ENCODE measurements around the gene MDM4.
"Not testable (repeated sequence)": the region's sequence is repeated elsewhere in the genome, so short reads cannot be mapped to it uniquely, and the experiment has no call there.

The MDM4 gene

GRCh38 chr1:204486513-204487255, 29.5 kb upstream of the MDM4 start:
- DNase-seq; intact Hi-C loops (cut with DNase I): not testable (repeated sequence)

- intact Hi-C loops (cut with DNase I), result no loop called here
- no peak for DNase-seq
Measured at GRCh38 chr1:204487256-204487615, 29.0 kb upstream of the MDM4 start.

- no peak for DNase-seq
- intact Hi-C loops (cut with DNase I), result no loop called here
Measured at GRCh38 chr1:204491655-204492054, 24.6 kb upstream of the MDM4 start.

- intact Hi-C loops (cut with DNase I), result no loop called here
- peak in 25 of 42 donors; percentile 29 to 80 (median 60) for DNase-seq
Measured at GRCh38 chr1:204493145-204493983, 22.8 kb upstream of the MDM4 start.

- intact Hi-C loops (cut with DNase I), result no loop called here
- peak in 37 of 42 donors; percentile 41 to 83 (median 69) for DNase-seq
Measured at GRCh38 chr1:204493984-204494280, 22.3 kb upstream of the MDM4 start.

- peak; percentile 69 to 95 (median 87) for DNase-seq
- intact Hi-C loops (cut with DNase I), result no loop called here
Measured at GRCh38 chr1:204494281-204495077, 21.7 kb upstream of the MDM4 start, which contains the start of gene PIK3C2B. Gene PIK3C2B (minus strand): TSS chr1:204494805. CDS start chr1:204469802, 25,003 bp downstream.

- DNase-seq, result no peak
- intact Hi-C loops (cut with DNase I), result no loop called here
Measured at GRCh38 chr1:204495078-204495753, 21.0 kb upstream of the MDM4 start.

- DNase-seq, result no peak
- intact Hi-C loops (cut with DNase I), result no loop called here
Measured at GRCh38 chr1:204495777-204496176, 20.4 kb upstream of the MDM4 start.

GRCh38 chr1:204498981-204499380, 17.2 kb upstream of the MDM4 start:
- intact Hi-C loops (cut with DNase I), result no loop called here
- no peak for DNase-seq

GRCh38 chr1:204499511-204500468, 16.4 kb upstream of the MDM4 start:
- intact Hi-C loops (cut with DNase I), result loop anchor here (5.0 kb wide), 2 partner anchors 52 to 67 kb away; no protein-coding TSS in a partner anchor
- DNase-seq, result no peak

GRCh38 chr1:204502241-204502640, 14.0 kb upstream of the MDM4 start:
- DNase-seq, result no peak

GRCh38 chr1:204503122-204503912, 12.9 kb upstream of the MDM4 start:
- intact Hi-C loops (cut with DNase I), result loop anchor here (5.0 kb wide), 2 partner anchors 56 to 71 kb away; no protein-coding TSS in a partner anchor
- peak in 10 of 42 donors; percentile 40 to 78 (median 54) for DNase-seq

More at GRCh38 chr1:204502241-204502640, 14.0 kb upstream of the MDM4 start:
- intact Hi-C loops (cut with DNase I), result loop anchor here (5.0 kb wide), 2 partner anchors 55 to 70 kb away; no protein-coding TSS in a partner anchor

GRCh38 chr1:204503913-204504519, 12.2 kb upstream of the MDM4 start:
- intact Hi-C loops (cut with DNase I), result loop anchor here (5.0 kb wide), 2 partner anchors 57 to 72 kb away; no protein-coding TSS in a partner anchor

GRCh38 chr1:204505674-204506200, 10.5 kb upstream of the MDM4 start:
- DNase-seq, result no peak
- intact Hi-C loops (cut with DNase I), result no loop called here

More at GRCh38 chr1:204503913-204504519, 12.2 kb upstream of the MDM4 start:
- no peak for DNase-seq

GRCh38 chr1:204506201-204506968, 9.8 kb upstream of the MDM4 start:
- peak; percentile 23 to 90 (median 73) for DNase-seq
- intact Hi-C loops (cut with DNase I), result no loop called here
